Heart right ventricle (tissue), 16 donors: Measurements from ENCODE around the gene DCN. TPM values are rescaled to one million over a fixed set of nuclear protein-coding genes. Genes with fewer than 3 reads are reported as not detected.
A peak's percentile ranks its signal among the peaks of the same experiment; 100 is the strongest.

ENCODE experiments used
- ATAC-seq, 8 donors: fragments of 200-7000 bp; cut with Tn5 transposase; one replicate each; pipeline ENCODE4 v1.9.1; 2020; ENCODE audit warnings: mild to moderate bottlenecking in 8 of 8, moderate library complexity in 8 of 8, moderate number of reproducible peaks in 1 of 8
- DNase-seq, 2 donors: peaks; one replicate each; pipeline ENCODE4 v3.0.0-alpha.2; 2020
- H3K27ac ChIP-seq, 10 donors: fragments of 200-600 bp; sonication (generic) in 2 of 10; one replicate each; pipeline versions ENCODE4 v1.5.0 to v1.8.0; 2020 to 2022; ENCODE audit warnings: mild to moderate bottlenecking in 3 of 10
- H3K27me3 ChIP-seq, 7 donors: fragments of 200-600 bp; one replicate each; pipeline ENCODE4 v1.8.0; 2021 to 2022; ENCODE audit warnings: mild to moderate bottlenecking in 2 of 7
- H3K36me3 ChIP-seq, 9 donors: fragments of 200-600 bp; sonication (generic) in 1 of 9; one replicate each; pipeline versions ENCODE4 v1.5.0 to v1.8.0; 2020 to 2022; ENCODE audit warnings: mild to moderate bottlenecking in 2 of 9
- H3K4me1 ChIP-seq, 9 donors: fragments of 200-600 bp; sonication (generic) in 1 of 9; one replicate each; pipeline versions ENCODE4 v1.5.0 to v1.8.0; 2020 to 2022; ENCODE audit warnings: mild to moderate bottlenecking in 4 of 9
- H3K4me3 ChIP-seq, 10 donors: fragments of 200-600 bp; sonication (generic) in 2 of 10; one replicate each; pipeline versions ENCODE4 v1.5.0 to v1.8.0; 2020 to 2022; ENCODE audit warnings: mild to moderate bottlenecking in 7 of 10, moderate library complexity in 2 of 10
- H3K9me3 ChIP-seq, 11 donors: fragments of 200-600 bp in 10 of 11; sonication (generic) in 2 of 11; one replicate each; pipeline versions ENCODE4 v1.5.0 to v1.8.0; 2013 to 2022; ENCODE audit warnings: mild to moderate bottlenecking in 2 of 11, control low read depth in 1 of 11, moderate library complexity in 1 of 11
- WGBS, 2 donors: extraction: QIAGEN DNeasy Blood & Tissue Kit; methylation state at CpG; one replicate each; pipeline ENCODE4 v1.1.7; 2013; ENCODE audit warnings: inconsistent platforms in 1 of 2; 5-methylcytosine and 5-hydroxymethylcytosine counted together
- intact Hi-C, 10 donors: fragments of 100-400 bp; cut with DNase I; formaldehyde crosslinking; loops; one replicate each; pipeline versions ENCODE4 v1.11.1 to v1.14.2; 2022
- polyA plus RNA-seq, 2 donors: library from polyadenylated mRNA; stranded (reverse); fragments of 200-250 nt; gene quantifications; one replicate each; pipeline ENCODE4 v1.2.3, GENCODE V29; 2013
- total RNA-seq, 10 donors: library from RNA; stranded (reverse); fragmentation: NEBNext Ultra II Directional in 3 of 10; extraction: Animal tissue kit (Norgen Biotek cat#: 25700) in 3 of 10; gene quantifications; one replicate each; pipeline versions ENCODE4 v1.2.1 to v1.2.4, GENCODE V29; 2021 to 2023
- TF ChIP-seq, protein P1 (sequence below), 9 donors: fragments of 200-600 bp; sonication (generic) in 2 of 9; IDR thresholded peaks; one replicate each; pipeline versions ENCODE4 v1.5.0 to v1.8.0; 2021 to 2022; ENCODE audit warnings: antibody characterized with exemption in 9 of 9, mild to moderate bottlenecking in 5 of 9, moderate library complexity in 1 of 9
- donor health status: Arrhythmogenic right ventricular cardiomyopathy.
- donor health status: ischemic (EF 13 %, LVEDD 7.1; RV severe dilation, severe dysfunction).
- donor health status: healthy with polysubstance abuse.
- donor health status: DM: no; HTN: yes; CAD: no.
- donor health status: DM: no; HTN: no; CAD: no.
- donor health status: ischemic (EF 25% LVEDD 6.9; RV normal size, moderate dysfunction).
- donor health status: ischemic (EF 25% LVEDD 5.7; RV mildly dilated, moderate dysfunction).
- donor health status: healthy.
- donor health status: DM: yes; HTN: yes; CAD: no.
- donor health status: Ischemic cardiomyopathy.
- donor health status: ischemic (EF 35%, LVEDD 5.7; RV mildly dilated, moderate dysfunction).
- donor health status: nonischemic (EF 11% LVEDD 7.7; RV severe dilation, severe dysfunction).
- donor health status: DM: yes; HTN: yes; CAD: no.
- donor health status: PGD.
- donor health status: ischemic (EF 29% LVEDD 5.4; RV normal size, mild dysfunction).
- donor health status: nonischemic (EF 23%, LVEDD 6.1; RV moderate dilation, normal function).

Gene DCN
- total and polyA plus RNA-seq, 12 donors: 286 to 1,072 (median 557) TPM

DNA sequence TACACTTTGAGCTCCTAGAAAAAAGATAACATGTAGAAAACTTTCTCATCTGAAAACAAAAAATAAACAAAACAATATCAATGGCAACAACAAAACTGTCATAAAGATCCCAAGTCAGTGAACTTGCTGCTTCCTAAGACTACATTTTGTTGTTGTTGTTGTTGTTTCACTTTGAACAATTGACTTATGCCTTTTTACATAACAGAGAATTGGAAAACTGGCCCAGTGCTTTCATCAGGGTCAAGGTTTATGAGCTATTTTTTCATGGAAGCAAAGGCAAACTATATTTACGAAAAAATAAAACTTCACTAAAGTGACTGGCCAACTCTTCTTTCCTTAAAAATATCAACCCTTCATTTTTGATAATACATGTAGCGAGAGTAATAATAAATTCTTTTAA is 6.3 kb downstream of the DCN start:
- Histone ChIP-seq H3K27me3 (no peaks in the 10 kb centered on the region), H3K4me3 (peak overlapping the region in 9 of 10 donors; percentile 29 to 52 (median 45)), H3K4me1 (peaks cover 0 to 7% (median 0%) of the 10 kb centered on the region in 9 donors), H3K36me3 (peaks cover 0 to 8% (median 0%) of the 10 kb centered on the region in 9 donors), H3K27ac (peak overlapping the region in 8 of 10 donors; percentile 56 to 84 (median 76)), H3K9me3 (no peaks in the 10 kb centered on the region)
- 74 to 82% methylated on average over 2 of the region's 2 CpGs for WGBS, 2 donors
- TF ChIP-seq, protein P1, sequence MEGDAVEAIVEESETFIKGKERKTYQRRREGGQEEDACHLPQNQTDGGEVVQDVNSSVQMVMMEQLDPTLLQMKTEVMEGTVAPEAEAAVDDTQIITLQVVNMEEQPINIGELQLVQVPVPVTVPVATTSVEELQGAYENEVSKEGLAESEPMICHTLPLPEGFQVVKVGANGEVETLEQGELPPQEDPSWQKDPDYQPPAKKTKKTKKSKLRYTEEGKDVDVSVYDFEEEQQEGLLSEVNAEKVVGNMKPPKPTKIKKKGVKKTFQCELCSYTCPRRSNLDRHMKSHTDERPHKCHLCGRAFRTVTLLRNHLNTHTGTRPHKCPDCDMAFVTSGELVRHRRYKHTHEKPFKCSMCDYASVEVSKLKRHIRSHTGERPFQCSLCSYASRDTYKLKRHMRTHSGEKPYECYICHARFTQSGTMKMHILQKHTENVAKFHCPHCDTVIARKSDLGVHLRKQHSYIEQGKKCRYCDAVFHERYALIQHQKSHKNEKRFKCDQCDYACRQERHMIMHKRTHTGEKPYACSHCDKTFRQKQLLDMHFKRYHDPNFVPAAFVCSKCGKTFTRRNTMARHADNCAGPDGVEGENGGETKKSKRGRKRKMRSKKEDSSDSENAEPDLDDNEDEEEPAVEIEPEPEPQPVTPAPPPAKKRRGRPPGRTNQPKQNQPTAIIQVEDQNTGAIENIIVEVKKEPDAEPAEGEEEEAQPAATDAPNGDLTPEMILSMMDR (IDR thresholded peaks at IDR 0.05): no peak
- intact Hi-C loops: loop anchor here in 6 of 10 donors (5.0 to 10.0 kb wide), 5 partner anchors 96 to 202 kb away; no protein-coding TSS in a partner anchor
- ATAC-seq (no peak), DNase-seq (no peak)

DNA sequence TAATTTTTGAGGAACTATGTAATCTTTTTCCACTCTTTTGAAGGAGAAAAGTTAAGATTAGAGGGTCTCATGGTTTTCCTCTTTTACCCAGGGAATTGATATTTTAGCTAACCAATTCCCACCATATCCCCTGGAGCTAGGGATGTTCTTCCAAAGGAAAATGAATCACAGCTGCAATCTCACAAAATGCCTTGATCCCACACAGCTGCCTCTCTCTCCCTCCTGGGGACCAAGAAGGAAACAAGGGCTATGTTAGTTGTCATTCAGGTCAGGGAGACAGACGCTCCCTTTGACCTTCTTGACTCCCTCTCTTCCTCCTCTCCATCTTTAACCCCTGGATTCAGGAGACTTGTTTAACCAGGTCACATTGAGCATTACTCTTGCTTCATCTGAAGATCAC is 9.5 kb downstream of the DCN start:
- TF ChIP-seq, protein P1 (IDR thresholded peaks at IDR 0.05): no peak
- WGBS, 2 donors: 33 to 35% methylated on average over 1 of the region's 1 CpG
- peaks cover 0 to under 1% (median 0%) of the 10 kb centered on the region in 11 donors for H3K9me3 ChIP-seq
- peaks cover 0 to 7% (median 0%) of the 10 kb centered on the region in 9 donors for H3K4me1 ChIP-seq
- peak in 1 of 2 donors; percentile 38 for DNase-seq
- H3K27me3 ChIP-seq: no peaks in the 10 kb centered on the region
- peak; percentile 44 to 80 (median 74) for ATAC-seq
- intact Hi-C loops: loop anchor here in 3 of 10 donors (10.0 kb wide), 3 partner anchors 152 to 198 kb away; no protein-coding TSS in a partner anchor
- peak overlapping the region in 7 of 10 donors; percentile 1 to 52 (median 46) for H3K4me3 ChIP-seq
- peak overlapping the region in 8 of 10 donors; percentile 18 to 84 (median 62) for H3K27ac ChIP-seq
- peaks cover 0 to 22% (median 2%) of the 10 kb centered on the region in 9 donors for H3K36me3 ChIP-seq

DNA sequence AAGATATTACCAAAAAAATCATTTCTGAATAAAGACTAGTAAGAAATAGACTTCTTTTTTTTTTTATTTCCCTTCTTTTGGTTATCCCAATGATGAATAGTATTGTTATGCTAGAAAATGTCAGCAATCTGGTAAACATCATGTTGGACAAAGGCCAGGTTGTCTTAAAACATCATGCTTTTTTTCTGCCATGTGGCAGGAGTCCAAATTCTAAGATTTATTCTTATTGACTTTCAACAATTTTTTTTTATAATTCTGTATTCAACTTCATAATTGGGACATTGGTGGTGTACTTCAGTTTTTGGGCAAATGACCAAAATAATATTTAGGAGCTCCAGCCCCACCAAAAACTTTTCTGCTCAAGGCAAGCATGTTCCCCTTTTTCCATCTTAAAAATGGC is 10.5 kb downstream of the DCN start:
- intact Hi-C loops: loop anchor here in 3 of 10 donors (10.0 kb wide), 3 partner anchors 153 to 197 kb away; no protein-coding TSS in a partner anchor
- DNase-seq (no peak), ATAC-seq (no peak)
- Histone ChIP-seq H3K4me1 (peaks cover 0 to 7% (median 0%) of the 10 kb centered on the region in 9 donors), H3K36me3 (peaks cover 0 to 32% (median 2%) of the 10 kb centered on the region in 9 donors), H3K27ac (peak overlapping the region in 7 of 10 donors; percentile 9 to 84 (median 34)), H3K4me3 (peak overlapping the region in 3 of 10 donors; percentile 9 to 52 (median 51)), H3K27me3 (no peaks in the 10 kb centered on the region), H3K9me3 (peaks cover 0 to 8% (median 0%) of the 10 kb centered on the region in 11 donors)
- TF ChIP-seq, protein P1 (IDR thresholded peaks at IDR 0.05): no peak

DNA sequence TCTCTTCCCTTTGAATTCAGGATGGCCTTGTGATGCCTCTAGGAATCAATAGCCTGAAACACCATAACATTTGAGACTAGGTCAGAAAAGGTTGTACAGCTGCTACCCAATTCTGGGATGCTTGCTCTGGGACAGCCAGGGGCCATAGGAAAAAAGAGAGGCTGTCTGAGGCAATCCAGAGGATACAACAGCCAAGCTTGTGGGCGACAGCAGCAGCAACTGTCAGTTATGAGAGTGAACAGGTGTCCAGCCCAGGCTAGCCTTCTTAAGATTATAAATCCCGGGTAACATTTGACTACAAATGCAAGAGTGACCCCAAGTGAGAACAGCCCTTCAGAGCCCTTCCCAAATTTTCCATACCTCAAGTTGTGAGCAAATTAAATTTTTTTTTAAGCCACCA is 11.1 kb downstream of the DCN start:
- no peak for DNase-seq
- Histone ChIP-seq H3K4me1 (peaks cover 0 to 7% (median 0%) of the 10 kb centered on the region in 9 donors), H3K9me3 (peaks cover 0 to 8% (median 0%) of the 10 kb centered on the region in 11 donors), H3K27ac (peak overlapping the region in 5 of 10 donors; percentile 4 to 83 (median 48)), H3K27me3 (no peaks in the 10 kb centered on the region), H3K36me3 (peaks cover 0 to 33% (median 2%) of the 10 kb centered on the region in 9 donors), H3K4me3 (peak overlapping the region in 2 of 10 donors; percentile 2 to 9)
- 28 to 41% methylated on average over 2 of the region's 2 CpGs for WGBS, 2 donors
- intact Hi-C loops: loop anchor here in 3 of 10 donors (10.0 kb wide), 3 partner anchors 153 to 197 kb away; no protein-coding TSS in a partner anchor
- TF ChIP-seq, protein P1 (IDR thresholded peaks at IDR 0.05): no peak
- ATAC-seq: peak in 6 of 8 donors; percentile 32 to 68 (median 46)
